ENCODE data around the gene FNBP1. TPM values are rescaled to one million over a fixed set of nuclear protein-coding genes. Genes with fewer than 3 reads are reported as not detected.
A peak's percentile ranks its signal among the peaks of the same experiment; 100 is the strongest.

Gene FNBP1
- total and polyA plus RNA-seq, 2 of the 13 experiments (the other 11 are each of a cell fraction or from before 2014, with no cell fraction given): 5.4 to 19.5 TPM

- TF ChIP-seq DDIT3 (CRISPR knock-in tag; IDR thresholded peaks at IDR 0.05) (no peak), ZNF282 (IDR thresholded peaks at IDR 0.05; ENCODE audit: partially characterized antibody) (no peak), POLR2G (IDR thresholded peaks at IDR 0.05; ENCODE audit: low read depth, low read length) (peak; percentile 95), ZNF83 (CRISPR knock-in tag; IDR thresholded peaks at IDR 0.05; ENCODE audit: borderline replicate concordance) (no peak; the same call in 1 of the 2 replicates), CSRNP1 (CRISPR knock-in tag; IDR thresholded peaks at IDR 0.05) (no peak), DR1 (CRISPR knock-in tag; IDR thresholded peaks at IDR 0.05) (0 out of 2 replicates have a peak, but pooled peaks have one; percentile 42), MYNN (CRISPR knock-in tag; IDR thresholded peaks at IDR 0.05; ENCODE audit: low read depth) (no peak), CAMTA2 (CRISPR knock-in tag; IDR thresholded peaks at IDR 0.05; ENCODE audit: borderline replicate concordance) (0 out of 2 replicates have a peak, but pooled peaks have one; percentile 40), KLF16 (CRISPR knock-in tag; IDR thresholded peaks at IDR 0.05) (peak in 1 of 2 experiments; percentile 43; a peak in 1 of 4 replicates), CCDC6 (CRISPR knock-in tag; IDR thresholded peaks at IDR 0.05) (no peak), CTCF (CRISPR knock-in tag; IDR thresholded peaks at IDR 0.05) (no peak; the same call in 1 of the 2 replicates), ATF7 (IDR thresholded peaks at IDR 0.05) (no peak), ATF7 (CRISPR knock-in tag; IDR thresholded peaks at IDR 0.05) (no peak), ONECUT2 (CRISPR knock-in tag; IDR thresholded peaks at IDR 0.05) (no peak), SMC3 (IDR thresholded peaks at IDR 0.05; ENCODE audit: low read length) (no peak), LRRFIP1 (CRISPR knock-in tag; conservative IDR thresholded peaks at IDR 0.05) (no peak), ZNF558 (CRISPR knock-in tag; IDR thresholded peaks at IDR 0.05; ENCODE audit: borderline replicate concordance) (no peak), MLLT10 (CRISPR knock-in tag; IDR thresholded peaks at IDR 0.05) (no peak), FOSL1 (CRISPR knock-in tag; IDR thresholded peaks at IDR 0.05; ENCODE audit: borderline replicate concordance) (no peak), CENPBD1 (CRISPR knock-in tag; IDR thresholded peaks at IDR 0.05; ENCODE audit: borderline replicate concordance, low read depth) (no peak), HNRNPLL (IDR thresholded peaks at IDR 0.05; ENCODE audit: low read depth, low read length, poor library complexity, severe bottlenecking) (peak; percentile 75), MTA1 (CRISPR knock-in tag; IDR thresholded peaks at IDR 0.05; ENCODE audit: borderline replicate concordance) (peak; percentile 24; the same call in 1 of the 2 replicates)
These were observed 10.7 kb upstream of the FNBP1 start, which contains the start of gene GPR107 (continued) for GRCh38 chr9:130053504-130054324.
